ENCODE data around the gene CDH11.

CDH11 gene

DNA sequence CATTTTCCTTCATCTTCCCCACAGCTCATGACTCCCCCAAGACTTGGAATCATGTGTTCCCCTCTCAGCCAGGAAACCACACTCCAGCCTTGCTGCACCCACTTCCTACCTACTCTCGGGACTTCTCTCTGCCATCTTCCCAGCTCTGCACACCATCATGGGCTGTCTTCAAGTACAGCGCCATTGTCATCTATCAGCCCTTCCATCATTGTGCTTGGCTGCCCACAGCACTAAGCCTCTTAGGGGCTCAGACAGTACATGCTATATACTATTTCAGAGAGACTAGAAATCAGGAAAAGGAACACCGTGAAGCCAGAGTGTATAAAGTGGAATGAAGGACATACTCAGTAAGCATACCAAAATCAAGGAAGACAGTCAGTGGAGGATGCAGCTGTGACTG, 64.7 kb downstream of the CDH11 start:
- no peak for DNase-seq (ENCODE audit: extremely low spot score)
- ChIA-PET CTCF (no interaction called here), POLR2A (no interaction called here)
- TF ChIP-seq SP1 (IDR thresholded peaks at IDR 0.05) (no peak), BHLHE40 (IDR thresholded peaks at IDR 0.05; ENCODE audit: borderline replicate concordance) (no peak), L3MBTL2 (conservative IDR thresholded peaks at IDR 0.05) (no peak), SUZ12 (IDR thresholded peaks at IDR 0.05) (no peak), FOXM1 (IDR thresholded peaks at IDR 0.05; ENCODE audit: borderline replicate concordance) (no peak), TARDBP (IDR thresholded peaks at IDR 0.05) (no peak), ARNT (IDR thresholded peaks at IDR 0.05) (no peak), HDGF (IDR thresholded peaks at IDR 0.05; ENCODE audit: borderline replicate concordance) (no peak)
- TF ChIP-seq, protein P1, sequence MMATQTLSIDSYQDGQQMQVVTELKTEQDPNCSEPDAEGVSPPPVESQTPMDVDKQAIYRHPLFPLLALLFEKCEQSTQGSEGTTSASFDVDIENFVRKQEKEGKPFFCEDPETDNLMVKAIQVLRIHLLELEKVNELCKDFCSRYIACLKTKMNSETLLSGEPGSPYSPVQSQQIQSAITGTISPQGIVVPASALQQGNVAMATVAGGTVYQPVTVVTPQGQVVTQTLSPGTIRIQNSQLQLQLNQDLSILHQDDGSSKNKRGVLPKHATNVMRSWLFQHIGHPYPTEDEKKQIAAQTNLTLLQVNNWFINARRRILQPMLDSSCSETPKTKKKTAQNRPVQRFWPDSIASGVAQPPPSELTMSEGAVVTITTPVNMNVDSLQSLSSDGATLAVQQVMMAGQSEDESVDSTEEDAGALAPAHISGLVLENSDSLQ (IDR thresholded peaks at IDR 0.05), result no peak

DNA sequence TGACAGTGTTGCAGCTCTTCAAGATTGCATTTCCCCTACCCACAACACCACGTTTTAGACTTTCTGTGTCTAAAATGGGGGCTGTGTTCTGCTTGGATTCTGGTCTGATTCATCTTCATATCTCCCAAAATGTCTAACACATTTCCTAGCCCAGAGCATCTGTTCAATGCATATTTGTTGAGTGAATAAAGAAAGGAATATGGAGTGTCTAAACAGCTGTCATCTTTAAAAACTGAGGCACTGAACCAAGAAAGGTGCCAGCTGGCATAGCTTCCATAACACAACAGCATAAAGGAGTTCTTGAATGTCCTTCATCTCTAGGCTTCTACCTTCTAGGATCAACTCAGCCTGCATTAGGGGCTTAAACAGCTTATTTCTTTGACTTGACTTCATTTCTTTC, 67.4 kb downstream of the CDH11 start:
- ChIA-PET CTCF (no interaction called here), POLR2A (no interaction called here)
- DNase-seq (ENCODE audit: extremely low spot score), result no peak
- no peak for TF ChIP-seq SUZ12 (IDR thresholded peaks at IDR 0.05)
- TF ChIP-seq FOXK2 (IDR thresholded peaks at IDR 0.05), result no peak
- no peak for TF ChIP-seq SP1 (IDR thresholded peaks at IDR 0.05)
- no peak for TF ChIP-seq HDGF (IDR thresholded peaks at IDR 0.05; ENCODE audit: borderline replicate concordance)
- no peak for TF ChIP-seq LEF1 (IDR thresholded peaks at IDR 0.05; ENCODE audit: borderline replicate concordance)
- no peak for TF ChIP-seq ARNT (IDR thresholded peaks at IDR 0.05)
- TF ChIP-seq FOXM1 (IDR thresholded peaks at IDR 0.05; ENCODE audit: borderline replicate concordance), result no peak
- TF ChIP-seq ZNF384 (IDR thresholded peaks at IDR 0.05), result no peak
- TF ChIP-seq NFRKB (IDR thresholded peaks at IDR 0.05), result no peak
- no peak for TF ChIP-seq ELF4 (IDR thresholded peaks at IDR 0.05)
- no peak for TF ChIP-seq FOXA1 (IDR thresholded peaks at IDR 0.05)
- no peak for TF ChIP-seq BHLHE40 (IDR thresholded peaks at IDR 0.05; ENCODE audit: borderline replicate concordance)
- TF ChIP-seq TARDBP (IDR thresholded peaks at IDR 0.05), result no peak
- no peak for TF ChIP-seq L3MBTL2 (conservative IDR thresholded peaks at IDR 0.05)
- TF ChIP-seq, protein P1 (IDR thresholded peaks at IDR 0.05), result no peak
- TF ChIP-seq CTBP1 (IDR thresholded peaks at IDR 0.05; ENCODE audit: borderline replicate concordance), result no peak

DNA sequence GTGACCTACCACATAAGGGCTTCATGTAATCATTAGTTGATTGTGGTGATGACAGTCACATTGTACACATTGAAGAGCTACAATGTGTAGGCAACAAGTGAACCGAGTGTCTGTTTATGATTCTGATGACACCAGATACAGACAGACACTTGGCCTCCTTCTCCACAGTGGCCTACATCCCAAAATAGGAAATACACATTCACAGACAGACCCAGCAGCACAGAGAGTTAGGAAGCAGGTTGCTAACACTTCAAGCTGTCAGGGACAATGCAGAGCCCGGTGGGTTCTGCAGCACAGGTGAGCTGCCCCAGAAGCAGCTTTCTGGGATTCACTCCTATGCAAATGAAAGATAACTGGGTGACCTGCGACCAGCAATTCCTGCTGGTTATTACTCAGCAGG, 72.2 kb downstream of the CDH11 start:
- DNase-seq (ENCODE audit: extremely low spot score), result no peak
- no peak for TF ChIP-seq FOXK2 (IDR thresholded peaks at IDR 0.05)
- TF ChIP-seq, protein P1 (IDR thresholded peaks at IDR 0.05), result no peak
- TF ChIP-seq SUZ12 (IDR thresholded peaks at IDR 0.05), result no peak
- TF ChIP-seq TARDBP (IDR thresholded peaks at IDR 0.05), result no peak
- TF ChIP-seq ZNF384 (IDR thresholded peaks at IDR 0.05), result no peak
- no peak for TF ChIP-seq LEF1 (IDR thresholded peaks at IDR 0.05; ENCODE audit: borderline replicate concordance)
- TF ChIP-seq FOXA1 (IDR thresholded peaks at IDR 0.05), result no peak
- TF ChIP-seq ARNT (IDR thresholded peaks at IDR 0.05), result no peak
- no peak for TF ChIP-seq FOXM1 (IDR thresholded peaks at IDR 0.05; ENCODE audit: borderline replicate concordance)
- no peak for TF ChIP-seq L3MBTL2 (conservative IDR thresholded peaks at IDR 0.05)
- no peak for TF ChIP-seq BHLHE40 (IDR thresholded peaks at IDR 0.05; ENCODE audit: borderline replicate concordance)
- TF ChIP-seq CTBP1 (IDR thresholded peaks at IDR 0.05; ENCODE audit: borderline replicate concordance), result no peak
- TF ChIP-seq NFRKB (IDR thresholded peaks at IDR 0.05), result no peak
- TF ChIP-seq ELF4 (IDR thresholded peaks at IDR 0.05), result no peak
- TF ChIP-seq SP1 (IDR thresholded peaks at IDR 0.05), result no peak
- TF ChIP-seq HDGF (IDR thresholded peaks at IDR 0.05; ENCODE audit: borderline replicate concordance), result no peak
- ChIA-PET CTCF (no interaction called here), POLR2A (no interaction called here)

DNA sequence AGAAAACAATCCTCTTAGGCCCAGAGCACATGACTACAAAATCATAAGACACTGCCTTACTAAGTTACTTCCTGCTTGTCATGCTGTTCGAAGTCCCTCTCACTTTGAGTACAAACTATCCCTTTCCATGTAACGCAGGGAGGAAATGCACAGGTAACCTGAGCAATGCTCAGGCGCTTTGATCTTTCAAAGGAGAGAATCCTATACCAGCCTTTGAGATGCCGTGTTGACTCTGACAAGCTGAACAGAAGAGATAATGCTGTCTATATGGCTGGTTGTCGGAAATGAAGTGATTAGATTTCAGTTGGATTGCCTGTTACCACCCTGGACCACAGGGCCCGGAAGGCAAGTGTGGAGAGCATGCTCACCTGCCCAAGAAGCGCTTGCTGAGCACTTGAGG, 75.9 kb downstream of the CDH11 start:
- no peak for DNase-seq (ENCODE audit: extremely low spot score)
- POLR2A ChIA-PET, result no interaction called here
- CTCF ChIA-PET, result no interaction called here
- TF ChIP-seq CTBP1 (IDR thresholded peaks at IDR 0.05; ENCODE audit: borderline replicate concordance), result no peak

DNA sequence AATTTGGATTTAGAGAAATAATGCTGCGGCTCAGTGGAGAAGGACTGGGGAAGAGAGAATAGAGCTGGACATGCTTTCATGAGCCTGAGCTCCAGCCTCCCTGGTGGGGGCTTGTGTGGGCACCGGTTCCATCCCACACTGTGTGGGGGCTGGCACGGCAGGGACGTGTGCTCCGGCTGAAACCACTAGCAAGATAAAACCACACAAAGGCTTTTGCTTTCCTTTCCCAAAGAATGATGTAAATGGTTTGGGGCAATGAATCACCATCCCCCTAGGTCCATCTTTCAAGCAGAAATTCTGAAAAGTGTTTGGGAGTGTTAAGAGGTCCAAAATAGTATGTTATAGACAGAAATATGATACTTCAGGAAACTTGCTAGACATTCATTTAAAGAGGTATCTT, 77.0 kb downstream of the CDH11 start:
- CTCF ChIA-PET, result interaction anchor here (0.6 kb wide), 1 partner anchor 11 kb away, joined by 3 read pairs; no protein-coding TSS in a partner anchor
- TF ChIP-seq ZNF384 (IDR thresholded peaks at IDR 0.05) (no peak), FOXA1 (IDR thresholded peaks at IDR 0.05) (no peak), LEF1 (IDR thresholded peaks at IDR 0.05; ENCODE audit: borderline replicate concordance) (no peak), FOXK2 (IDR thresholded peaks at IDR 0.05) (no peak), HDGF (IDR thresholded peaks at IDR 0.05; ENCODE audit: borderline replicate concordance) (no peak), ARNT (IDR thresholded peaks at IDR 0.05) (no peak), ELF4 (IDR thresholded peaks at IDR 0.05) (no peak)
- TF ChIP-seq, protein P1 (IDR thresholded peaks at IDR 0.05), result no peak
- POLR2A ChIA-PET, result no interaction called here
- no peak for DNase-seq (ENCODE audit: extremely low spot score)

DNA sequence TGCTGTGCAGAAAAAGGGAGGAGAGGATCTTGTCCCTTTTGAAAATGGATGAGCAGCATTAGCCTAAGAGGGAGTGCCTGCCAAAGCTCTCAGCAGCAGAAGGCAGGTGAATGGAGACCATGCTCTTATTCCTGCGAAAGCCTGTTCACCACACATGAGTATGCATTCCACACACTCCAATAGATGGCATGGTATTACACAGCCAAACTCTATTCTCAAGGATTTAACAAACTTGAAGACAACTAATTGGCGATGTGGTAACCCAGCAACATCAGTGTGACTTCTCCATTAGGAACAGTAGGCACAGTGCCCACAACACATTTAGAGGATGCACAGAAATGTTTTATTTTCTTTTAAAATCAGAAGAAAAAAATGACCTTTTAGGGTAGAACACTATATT, 77.8 kb downstream of the CDH11 start:
- CTCF ChIA-PET, result no interaction called here
- POLR2A ChIA-PET, result no interaction called here
- no peak for DNase-seq (ENCODE audit: extremely low spot score)
- TF ChIP-seq NFRKB (IDR thresholded peaks at IDR 0.05), result no peak
- TF ChIP-seq L3MBTL2 (conservative IDR thresholded peaks at IDR 0.05), result no peak
- TF ChIP-seq ARNT (IDR thresholded peaks at IDR 0.05), result no peak
- no peak for TF ChIP-seq ZNF384 (IDR thresholded peaks at IDR 0.05)
- TF ChIP-seq CTBP1 (IDR thresholded peaks at IDR 0.05; ENCODE audit: borderline replicate concordance), result no peak
- TF ChIP-seq FOXA1 (IDR thresholded peaks at IDR 0.05), result no peak
- TF ChIP-seq, protein P1 (IDR thresholded peaks at IDR 0.05), result no peak
- TF ChIP-seq SUZ12 (IDR thresholded peaks at IDR 0.05), result no peak
- TF ChIP-seq SP1 (IDR thresholded peaks at IDR 0.05), result no peak
- no peak for TF ChIP-seq LEF1 (IDR thresholded peaks at IDR 0.05; ENCODE audit: borderline replicate concordance)
- TF ChIP-seq FOXK2 (IDR thresholded peaks at IDR 0.05), result no peak
- TF ChIP-seq BHLHE40 (IDR thresholded peaks at IDR 0.05; ENCODE audit: borderline replicate concordance), result no peak
- no peak for TF ChIP-seq HDGF (IDR thresholded peaks at IDR 0.05; ENCODE audit: borderline replicate concordance)
- no peak for TF ChIP-seq ELF4 (IDR thresholded peaks at IDR 0.05)

Measured in HEK293T (cell line).